Endothelial cell of umbilical vein (primary cell): Measurements from ENCODE around the gene SEZ6L.

Experiments used
- CTCF ChIP-seq, 2 donors: IDR thresholded peaks; 1 replicate in 1 of 2; 2 replicates in 1 of 2; pipeline ENCODE4 v1.5.1; 2011; ENCODE audit warnings: low read length in 2 of 2, mild to moderate bottlenecking in 2 of 2, moderate library complexity in 2 of 2, control low read depth in 1 of 2, inconsistent platforms in 1 of 2, low read depth in 1 of 2; ENCODE audit not compliant: insufficient read depth in 1 of 2; ENCODE audit errors: extremely low read depth in 1 of 2
- EZH2 ChIP-seq: IDR thresholded peaks from 2 replicates; pipeline ENCODE4 v1.6.1; 2012; ENCODE audit warnings: borderline replicate concordance, low read depth, mild to moderate bottlenecking, moderate library complexity, low read length, inconsistent platforms; ENCODE audit not compliant: severe bottlenecking
- FOS ChIP-seq: IDR thresholded peaks from 2 replicates; pipeline ENCODE4 v1.6.1; 2011; ENCODE audit warnings: mild to moderate bottlenecking, low read length, moderate library complexity, borderline replicate concordance; ENCODE audit not compliant: insufficient read depth
- JUN ChIP-seq: IDR thresholded peaks from 2 replicates; pipeline ENCODE4 v1.6.1; 2011; ENCODE audit warnings: borderline replicate concordance, low read depth; ENCODE audit not compliant: insufficient read length, insufficient read depth
- MAX ChIP-seq: IDR thresholded peaks from 2 replicates; pipeline ENCODE4 v1.6.1; 2011; ENCODE audit not compliant: insufficient read depth, insufficient read length
- MYC ChIP-seq: IDR thresholded peaks from one replicate; pipeline ENCODE4 v1.6.1; 2011; ENCODE audit warnings: mild to moderate bottlenecking, low read depth, low read length
- POLR2A ChIP-seq: IDR thresholded peaks from 2 replicates; pipeline ENCODE4 v1.6.1; 2012; ENCODE audit warnings: low read depth, mild to moderate bottlenecking, control low read depth, low read length
- POLR2AphosphoS5 ChIP-seq: IDR thresholded peaks from 2 replicates; pipeline ENCODE4 v1.6.1; 2012; ENCODE audit warnings: low read depth, mild to moderate bottlenecking, control low read depth, low read length, moderate library complexity; ENCODE audit not compliant: insufficient read depth

- TF ChIP-seq CTCF (IDR thresholded peaks at IDR 0.05; ENCODE audit: extremely low read depth in 1 of 2, insufficient read depth in 1 of 2, low read depth in 1 of 2, low read length in 2 of 2) (no peak), POLR2A (no peak), FOS (no peak), MAX (no peak), JUN (no peak), MYC (no peak), EZH2 (no peak), POLR2AphosphoS5 (no peak)
These were observed 215.9 kb downstream of the SEZ6L start for GRCh38 chr22:26385164-26385563.
